ENCODE data around the gene MTUS2. TPM values are rescaled to one million over a fixed set of nuclear protein-coding genes. Genes with fewer than 3 reads are reported as not detected.

The MTUS2 gene
- total RNA-seq, 1 donor from 2014 or later = 0.41 TPM

- no peak for TF ChIP-seq CTCF (IDR thresholded peaks at IDR 0.05)
- no peaks in the 10 kb centered on the region for H3K4me1 ChIP-seq
- ATAC-seq (no peak), DNase-seq (no peak)
- H3K9me3 ChIP-seq = no peaks in the 10 kb centered on the region
- no peaks in the 10 kb centered on the region for H3K36me3 ChIP-seq
- intact Hi-C loops (cut with DNase I) = no loop called here
- peaks cover 3% of the 10 kb centered on the region for H3K27me3 ChIP-seq
- H3K27ac ChIP-seq = no peak overlapping the region
- H3K4me3 ChIP-seq = no peak overlapping the region
Measured at GRCh38 chr13:29411481-29411880, 591.3 kb downstream of the MTUS2 start.

- intact Hi-C loops (cut with DNase I) = no loop called here
- no peak for ATAC-seq
- Histone ChIP-seq H3K27ac (no peak overlapping the region), H3K27me3 (no peaks in the 10 kb centered on the region), H3K9me3 (no peaks in the 10 kb centered on the region), H3K4me3 (no peak overlapping the region), H3K4me1 (no peaks in the 10 kb centered on the region), H3K36me3 (no peaks in the 10 kb centered on the region)
- TF ChIP-seq CTCF (IDR thresholded peaks at IDR 0.05) = no peak
- DNase-seq = no peak
Measured at GRCh38 chr13:29418026-29418425, 597.9 kb downstream of the MTUS2 start.

GRCh38 chr13:29421118-29421517 lies 601.0 kb downstream of the MTUS2 start:
- intact Hi-C loops (cut with DNase I) = no loop called here
- no peak for DNase-seq

GRCh38 chr13:29422015-29422414 lies 601.9 kb downstream of the MTUS2 start:
- intact Hi-C loops (cut with DNase I) = no loop called here
- DNase-seq (no peak), ATAC-seq (no peak)
- no peaks in the 10 kb centered on the region for H3K9me3 ChIP-seq
- no peak overlapping the region for H3K4me3 ChIP-seq
- no peak for TF ChIP-seq CTCF (IDR thresholded peaks at IDR 0.05)
- peaks cover 19% of the 10 kb centered on the region for H3K27me3 ChIP-seq
- no peak overlapping the region for H3K27ac ChIP-seq
- no peaks in the 10 kb centered on the region for H3K4me1 ChIP-seq
- no peaks in the 10 kb centered on the region for H3K36me3 ChIP-seq

More at GRCh38 chr13:29421118-29421517, 601.0 kb downstream of the MTUS2 start:
- Histone ChIP-seq H3K4me1 (no peaks in the 10 kb centered on the region), H3K27ac (no peak overlapping the region), H3K36me3 (no peaks in the 10 kb centered on the region), H3K9me3 (no peaks in the 10 kb centered on the region), H3K27me3 (peaks cover 10% of the 10 kb centered on the region), H3K4me3 (no peak overlapping the region)
- no peak for TF ChIP-seq CTCF (IDR thresholded peaks at IDR 0.05)
- ATAC-seq = no peak

- DNase-seq (no peak), ATAC-seq (no peak)
- H3K4me3 ChIP-seq = no peak overlapping the region
- intact Hi-C loops (cut with DNase I) = no loop called here
- no peak overlapping the region for H3K27ac ChIP-seq
- peaks cover 2% of the 10 kb centered on the region for H3K4me1 ChIP-seq
- peaks cover 29% of the 10 kb centered on the region for H3K27me3 ChIP-seq
- no peaks in the 10 kb centered on the region for H3K36me3 ChIP-seq
- TF ChIP-seq CTCF (IDR thresholded peaks at IDR 0.05) = no peak
- no peaks in the 10 kb centered on the region for H3K9me3 ChIP-seq
Measured at GRCh38 chr13:29423050-29423449, 602.9 kb downstream of the MTUS2 start.

GRCh38 chr13:29427937-29428309 lies 607.8 kb downstream of the MTUS2 start:
- H3K9me3 ChIP-seq = no peaks in the 10 kb centered on the region
- H3K4me3 ChIP-seq = no peak overlapping the region
- H3K36me3 ChIP-seq = no peaks in the 10 kb centered on the region
- no peak overlapping the region for H3K27ac ChIP-seq
- ATAC-seq = no peak
- no peak for TF ChIP-seq CTCF (IDR thresholded peaks at IDR 0.05)
- H3K4me1 ChIP-seq = peaks cover 10% of the 10 kb centered on the region
- intact Hi-C loops (cut with DNase I) = no loop called here
- H3K27me3 ChIP-seq = peaks cover 43% of the 10 kb centered on the region
- no peak for DNase-seq
